IPS DF 4.7 (cell line): ENCODE results near the gene SHQ1.

Experiments used
- DNase-seq: peaks from one replicate; pipeline ENCODE4 v3.0.0-alpha.2; 2013; ENCODE audit warnings: low spot score; ENCODE audit errors: extremely low read depth

The SHQ1 gene

DNA sequence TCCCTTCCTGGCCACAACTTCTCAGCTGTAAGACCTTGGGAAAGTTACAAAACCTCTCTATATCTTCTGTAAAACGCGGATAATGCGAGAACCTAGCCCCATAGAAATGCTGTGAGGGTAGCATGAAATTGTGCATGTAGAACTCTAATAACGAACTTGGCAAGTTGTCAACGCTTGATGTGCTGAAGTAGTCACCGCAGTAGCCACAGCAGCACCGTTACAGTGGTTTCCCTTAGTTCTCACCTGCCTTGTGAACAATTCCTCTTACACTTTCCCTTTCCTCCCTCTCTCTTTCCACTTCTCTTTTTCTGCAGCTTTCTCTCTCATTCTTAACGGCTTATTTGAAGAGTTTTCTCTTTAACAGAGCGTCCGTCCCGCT, 447 bp upstream of the SHQ1 start:
- no peak for DNase-seq

DNA sequence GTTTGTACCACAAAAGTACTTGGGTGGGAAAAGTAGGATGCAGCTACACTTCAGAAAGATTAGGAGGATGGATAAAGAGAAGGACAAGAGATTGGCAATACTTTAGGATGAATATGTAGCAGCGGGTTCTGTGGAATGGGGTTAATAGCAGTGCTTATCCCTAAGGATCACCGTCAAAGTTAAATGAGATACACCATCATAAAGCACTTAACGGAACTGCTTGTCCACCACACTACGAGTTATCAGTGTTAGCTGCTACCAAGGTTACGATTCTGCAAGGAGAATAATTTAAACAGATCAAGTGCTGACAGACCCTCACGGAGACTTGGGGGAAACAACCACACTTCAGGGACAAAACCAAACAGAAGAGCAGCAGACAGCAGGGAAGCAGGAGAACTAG, 963 bp downstream of the SHQ1 start:
- DNase-seq = no peak

DNA sequence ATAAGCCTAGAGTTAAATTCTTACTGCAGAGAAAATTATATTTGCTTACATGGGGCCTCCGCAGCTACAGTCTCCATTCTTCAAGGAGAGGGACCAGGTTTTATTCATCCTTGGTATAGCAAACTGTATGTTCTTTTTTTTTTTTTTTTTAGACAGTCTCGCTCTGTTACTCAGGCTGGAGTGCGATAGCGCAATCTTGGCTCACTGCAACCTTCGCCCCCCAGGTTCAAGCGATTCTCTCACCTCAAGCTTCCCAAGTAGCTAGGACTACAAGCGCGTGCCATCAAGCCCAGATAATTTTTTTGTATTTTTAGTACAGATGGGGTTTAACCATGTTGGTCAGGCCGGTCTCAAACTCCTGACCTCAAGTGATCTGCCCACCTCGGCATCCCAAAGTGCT, 2.1 kb downstream of the SHQ1 start:
- DNase-seq = no peak

DNA sequence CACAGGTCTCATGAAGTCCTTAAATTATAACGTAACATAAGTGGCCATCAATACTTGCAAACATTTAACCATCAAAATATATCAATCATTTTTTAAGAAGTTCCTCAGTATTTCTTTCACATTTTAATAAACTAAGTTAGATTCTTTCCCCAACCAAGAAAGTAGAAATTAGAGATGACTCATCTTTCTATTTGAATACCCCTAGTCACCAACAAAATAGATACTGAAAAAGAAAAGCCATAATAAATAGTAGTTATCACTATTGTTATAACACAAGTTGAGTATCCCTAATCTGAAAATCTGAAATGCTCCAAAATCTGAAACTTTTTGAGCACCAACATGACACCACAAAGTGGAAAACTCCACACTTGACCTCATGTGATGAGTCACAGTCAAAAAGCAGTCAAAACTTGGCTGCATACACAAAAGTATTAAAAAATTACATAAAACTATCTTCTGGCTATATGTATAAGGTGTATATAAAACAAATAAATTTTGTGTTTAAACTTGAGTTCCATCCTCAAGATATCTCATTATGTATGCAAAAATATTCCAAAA, 3.7 kb downstream of the SHQ1 start:
- DNase-seq = no peak

DNA sequence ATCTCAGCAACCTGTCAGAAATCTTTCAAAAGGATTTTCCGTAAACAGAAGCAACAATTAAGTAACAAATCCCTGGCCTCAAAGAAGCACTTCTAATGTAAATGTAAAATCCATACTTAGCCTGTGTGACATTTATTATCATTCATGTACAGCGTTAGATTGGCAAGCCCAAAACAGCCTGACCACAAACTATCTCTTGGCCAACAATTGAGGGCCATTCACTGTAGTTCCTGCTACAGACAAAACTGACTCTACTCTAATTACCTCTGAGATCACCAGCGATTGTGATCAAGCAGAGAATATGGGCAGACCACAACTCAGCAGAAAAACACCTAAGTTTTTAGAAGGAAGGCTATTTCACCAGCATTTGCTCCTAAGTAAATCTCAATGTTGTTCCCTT, 9.2 kb downstream of the SHQ1 start:
- DNase-seq = no peak

DNA sequence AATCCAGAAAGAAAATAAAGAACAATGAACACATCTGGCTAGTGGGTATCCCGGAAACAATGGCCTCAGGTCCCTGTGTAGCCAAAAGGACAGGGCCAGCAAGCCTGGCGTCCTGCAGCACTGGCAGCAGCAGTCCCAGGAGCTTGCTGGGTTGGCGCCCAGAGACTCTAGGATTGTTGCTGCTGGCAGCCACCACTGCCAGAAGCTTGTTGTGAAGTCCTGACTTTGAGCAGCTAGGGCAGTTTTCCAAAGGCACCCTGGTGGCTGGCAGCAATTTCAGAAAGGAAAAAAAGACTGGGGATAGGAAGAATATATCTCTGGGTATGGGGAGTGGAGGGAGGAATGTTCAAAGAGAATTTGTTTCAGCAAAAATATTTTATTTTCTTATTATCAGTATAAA, 11.3 kb downstream of the SHQ1 start:
- no peak for DNase-seq

DNA sequence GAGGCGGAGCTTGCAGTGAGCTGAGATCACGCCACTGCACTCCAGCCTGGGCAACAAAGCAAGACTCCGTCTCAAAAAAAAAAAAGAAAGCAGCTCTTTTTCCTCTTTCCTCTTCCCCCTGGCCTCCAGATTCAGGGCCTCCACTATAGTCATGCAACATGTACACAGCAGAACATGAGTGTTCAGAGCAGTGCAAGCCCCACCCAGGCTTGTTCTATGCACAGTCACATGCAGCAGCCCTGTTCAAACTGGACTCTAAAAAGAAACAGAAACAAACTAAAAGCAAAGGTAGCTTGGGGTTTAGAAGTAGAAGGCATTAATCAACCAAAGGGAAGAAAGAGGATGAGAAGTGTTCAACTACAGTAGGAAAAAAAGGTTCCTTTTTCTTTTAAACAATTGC, 11.8 kb downstream of the SHQ1 start:
- no peak for DNase-seq

DNA sequence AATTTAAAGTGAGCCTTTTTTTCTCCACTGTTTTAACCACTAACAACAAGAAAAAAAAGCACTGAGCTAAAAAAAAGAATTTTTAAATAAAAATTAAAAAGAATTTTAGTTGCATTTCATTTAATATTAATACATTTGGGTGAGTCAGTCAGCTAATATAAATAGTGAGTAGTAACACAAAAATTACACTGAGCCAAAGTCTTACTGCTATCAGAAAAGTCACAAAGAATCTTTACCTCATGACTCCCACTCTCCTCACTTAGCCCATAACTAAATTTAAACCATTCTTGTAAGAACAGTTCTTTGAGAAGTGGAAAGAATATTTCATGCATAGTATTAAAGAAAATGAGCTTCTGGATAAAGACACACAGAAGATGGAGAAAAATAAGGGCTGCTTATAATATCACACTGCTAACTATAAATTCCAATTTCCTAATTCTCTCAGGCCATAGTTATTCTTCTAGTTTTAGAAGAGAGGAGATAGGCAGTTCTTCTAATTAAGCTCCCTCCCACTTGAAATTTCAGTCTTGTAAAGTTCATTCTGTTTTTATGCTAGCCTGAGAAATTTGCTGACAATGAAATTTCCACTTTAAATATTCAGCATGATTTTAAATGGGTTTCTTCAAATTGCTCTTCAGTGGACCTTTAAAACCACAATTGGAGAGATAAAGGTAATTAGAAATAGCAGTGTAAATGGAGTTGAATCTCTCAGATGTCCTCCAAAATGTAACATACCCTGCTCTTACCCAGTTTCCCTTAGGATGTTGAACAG, 17.6 kb downstream of the SHQ1 start:
- no peak for DNase-seq

DNA sequence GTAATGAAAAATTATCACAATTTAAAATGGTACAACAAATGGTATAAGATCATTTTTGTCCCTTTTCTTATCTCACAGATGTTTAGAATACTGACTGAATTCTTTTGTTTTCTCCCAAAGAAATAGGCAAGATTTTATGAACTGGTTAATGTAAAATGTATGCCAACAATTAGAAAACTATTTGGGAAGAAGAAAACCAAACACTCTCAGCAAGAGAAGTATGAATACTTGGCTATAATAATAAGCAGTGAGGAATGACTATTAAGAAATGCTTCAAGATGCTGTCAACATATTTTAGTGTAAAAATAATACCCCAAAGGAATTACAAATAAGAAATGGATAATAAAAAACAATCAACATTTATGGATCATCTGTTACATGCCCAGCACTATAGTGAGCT, 18.5 kb downstream of the SHQ1 start:
- DNase-seq = no peak

DNA sequence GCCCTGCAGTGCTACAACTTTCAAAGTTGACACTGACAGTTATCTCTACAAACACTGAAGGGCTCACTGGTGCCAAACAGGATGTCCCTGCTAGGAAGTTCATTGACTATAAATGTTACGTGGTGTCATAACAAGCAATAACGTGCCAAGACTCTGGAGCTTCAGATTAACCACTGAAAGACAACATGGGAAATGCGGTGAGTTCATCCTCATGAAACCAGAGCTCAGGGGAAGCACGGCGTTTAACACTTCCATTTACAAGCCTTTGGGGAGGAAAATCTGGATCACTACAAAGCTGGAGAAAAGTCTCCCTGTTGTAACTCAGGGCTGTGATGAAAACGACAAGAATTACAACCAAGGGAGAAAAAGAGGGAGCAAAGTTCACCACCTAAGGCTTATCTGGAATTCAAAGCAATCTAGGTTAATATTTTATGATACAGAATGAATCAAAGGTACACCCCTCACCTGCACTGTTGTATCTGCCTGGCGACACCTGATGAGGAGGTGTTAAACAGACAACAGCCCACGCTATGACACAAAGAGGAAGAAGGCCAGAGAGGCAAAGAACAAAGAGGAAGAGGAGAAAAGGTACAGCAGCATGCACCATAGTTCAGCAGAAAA, 27.0 kb downstream of the SHQ1 start:
- no peak for DNase-seq

DNA sequence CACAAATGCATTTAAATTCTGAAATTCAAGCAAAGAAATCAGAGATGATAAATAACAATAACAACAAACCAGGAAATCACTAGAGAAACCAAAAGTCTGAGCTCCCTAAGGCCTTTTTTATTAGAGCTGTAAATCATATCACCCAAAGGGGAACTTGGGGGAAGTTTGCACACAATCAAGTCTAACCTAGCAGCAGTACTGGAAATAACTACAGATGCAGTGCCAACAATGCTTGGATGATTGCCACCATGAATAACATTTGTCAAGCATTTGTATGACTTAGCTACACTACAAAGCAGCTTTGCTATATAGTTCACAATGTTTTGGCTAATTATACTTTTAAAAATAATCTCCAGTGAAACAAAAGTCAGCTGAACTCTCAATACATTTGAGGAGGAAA, 27.8 kb downstream of the SHQ1 start:
- DNase-seq = no peak

DNA sequence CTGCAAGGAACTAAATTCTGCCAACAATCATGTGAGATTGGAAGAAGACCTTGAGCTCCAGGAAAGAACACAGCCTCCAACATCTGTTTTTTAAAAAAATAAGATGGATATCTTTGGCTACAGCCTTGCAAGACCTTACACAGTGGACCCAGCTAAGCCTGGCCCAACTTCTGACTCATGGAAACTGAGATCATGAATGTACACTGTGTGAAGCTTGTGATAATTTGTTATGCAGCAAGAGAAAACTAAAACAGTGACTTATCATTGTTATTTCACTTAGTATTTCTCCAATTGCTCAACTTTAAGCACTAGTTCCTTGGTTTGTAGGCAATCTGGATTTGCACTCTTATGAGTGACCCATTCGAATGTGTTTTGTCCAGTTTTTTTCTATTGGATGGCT, 29.3 kb downstream of the SHQ1 start:
- DNase-seq = no peak

DNA sequence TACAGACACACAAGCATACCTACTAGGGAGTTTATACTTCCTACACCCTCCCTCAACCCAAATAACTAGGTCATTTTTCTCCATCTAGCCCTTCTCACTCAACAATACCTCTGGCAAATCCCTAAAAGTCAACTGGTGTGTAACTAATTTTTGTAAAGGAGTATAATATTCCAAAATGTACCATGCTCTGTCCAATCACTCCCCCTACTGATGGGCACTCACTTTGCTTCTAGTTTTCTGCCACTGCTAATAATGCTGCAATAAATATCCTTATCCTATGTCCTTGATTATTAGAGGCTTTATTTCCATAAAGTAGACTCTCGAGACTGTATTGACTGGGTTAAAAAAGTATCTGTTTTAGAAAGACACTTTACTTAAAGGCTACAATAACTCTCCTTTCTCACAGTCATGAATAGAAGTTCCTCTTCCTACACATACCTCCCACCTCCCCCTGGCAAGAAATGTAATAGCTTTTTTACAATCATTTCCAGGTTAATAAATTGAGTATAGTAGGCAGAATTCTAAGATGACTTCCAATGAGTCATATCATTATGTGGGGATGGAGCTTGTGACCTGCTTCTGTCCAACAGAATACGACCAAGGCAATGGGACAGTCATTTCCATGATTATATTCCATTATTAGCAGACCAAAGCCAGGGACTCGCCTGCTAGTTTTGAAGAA, 30.0 kb downstream of the SHQ1 start:
- no peak for DNase-seq

DNA sequence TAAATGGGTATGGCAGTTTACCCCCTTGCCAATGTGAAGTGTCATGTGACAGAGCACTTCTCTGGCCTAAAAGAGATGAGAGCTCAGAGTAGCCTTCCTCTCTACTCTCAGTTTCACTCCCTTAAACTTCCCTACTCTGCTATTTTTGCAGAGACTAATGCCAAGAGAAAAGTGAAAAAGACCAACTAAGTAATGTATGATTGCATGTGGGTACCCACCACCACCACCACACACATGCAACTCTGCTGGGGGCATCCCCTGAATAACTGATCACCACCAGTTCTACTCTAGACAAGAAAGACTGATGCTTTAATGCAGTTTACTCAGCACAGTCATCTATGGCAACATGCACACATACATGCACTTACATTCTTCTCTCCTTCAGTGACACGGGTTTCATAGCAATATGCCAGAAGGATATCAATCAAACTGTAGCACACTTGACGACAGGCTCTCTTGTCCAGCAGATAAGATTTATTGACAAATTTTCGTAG, 31.3 kb downstream of the SHQ1 start:
- DNase-seq = no peak

DNA sequence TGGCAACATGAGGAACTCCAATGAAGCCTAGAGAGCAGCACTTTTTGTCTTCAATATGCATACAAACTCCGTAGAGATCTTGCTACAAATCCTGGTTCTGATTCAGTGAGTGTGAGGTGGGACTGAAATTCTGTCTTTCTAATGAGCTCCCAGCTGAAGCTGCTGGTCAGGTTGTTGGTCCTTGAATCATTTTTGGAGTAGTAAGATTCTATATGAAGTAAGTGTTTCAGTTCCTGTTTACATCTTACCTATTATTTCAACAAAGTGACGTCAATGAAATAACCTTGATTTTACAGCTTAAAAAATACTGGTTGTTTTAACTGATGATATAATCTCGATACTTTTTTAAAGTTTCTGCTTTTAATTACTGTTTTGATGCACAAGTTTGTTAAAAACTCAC, 33.9 kb downstream of the SHQ1 start:
- DNase-seq = no peak

DNA sequence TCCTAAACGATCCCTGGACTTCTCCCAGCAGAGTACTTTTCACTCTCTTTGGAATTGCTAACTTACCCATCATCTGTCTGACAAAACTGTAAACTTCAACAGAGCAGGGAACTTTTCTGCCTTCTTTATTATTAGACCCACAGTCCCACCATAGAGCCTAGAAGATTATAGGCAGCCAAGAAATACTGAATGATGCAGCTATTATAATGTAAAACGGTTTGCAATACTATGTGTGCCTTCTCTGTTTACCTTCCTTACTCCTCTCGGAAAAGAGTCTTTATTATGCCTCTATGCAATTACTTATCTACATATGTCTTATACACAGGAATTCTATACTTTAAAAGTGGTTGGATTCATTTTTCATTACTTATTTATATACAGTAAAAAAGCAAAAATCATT, 36.0 kb downstream of the SHQ1 start:
- no peak for DNase-seq

DNA sequence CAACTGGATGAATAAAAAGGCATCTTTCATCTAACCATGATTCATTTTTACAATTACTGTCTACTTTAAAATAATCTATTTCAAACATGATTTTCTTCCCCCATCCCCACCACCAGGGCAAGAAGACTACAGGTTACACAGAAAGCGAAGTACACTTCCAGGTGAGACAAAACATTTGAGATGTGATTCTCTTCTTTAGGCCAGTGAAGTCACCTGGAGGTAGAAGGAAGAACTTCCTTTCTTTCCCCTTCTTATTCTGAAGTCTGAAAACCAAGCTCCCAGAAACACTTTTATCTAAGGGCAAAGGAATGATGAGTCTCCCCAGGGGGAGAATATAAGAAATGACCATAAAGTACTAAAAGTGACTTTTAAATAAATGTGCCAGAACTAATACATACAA, 36.7 kb downstream of the SHQ1 start:
- no peak for DNase-seq

DNA sequence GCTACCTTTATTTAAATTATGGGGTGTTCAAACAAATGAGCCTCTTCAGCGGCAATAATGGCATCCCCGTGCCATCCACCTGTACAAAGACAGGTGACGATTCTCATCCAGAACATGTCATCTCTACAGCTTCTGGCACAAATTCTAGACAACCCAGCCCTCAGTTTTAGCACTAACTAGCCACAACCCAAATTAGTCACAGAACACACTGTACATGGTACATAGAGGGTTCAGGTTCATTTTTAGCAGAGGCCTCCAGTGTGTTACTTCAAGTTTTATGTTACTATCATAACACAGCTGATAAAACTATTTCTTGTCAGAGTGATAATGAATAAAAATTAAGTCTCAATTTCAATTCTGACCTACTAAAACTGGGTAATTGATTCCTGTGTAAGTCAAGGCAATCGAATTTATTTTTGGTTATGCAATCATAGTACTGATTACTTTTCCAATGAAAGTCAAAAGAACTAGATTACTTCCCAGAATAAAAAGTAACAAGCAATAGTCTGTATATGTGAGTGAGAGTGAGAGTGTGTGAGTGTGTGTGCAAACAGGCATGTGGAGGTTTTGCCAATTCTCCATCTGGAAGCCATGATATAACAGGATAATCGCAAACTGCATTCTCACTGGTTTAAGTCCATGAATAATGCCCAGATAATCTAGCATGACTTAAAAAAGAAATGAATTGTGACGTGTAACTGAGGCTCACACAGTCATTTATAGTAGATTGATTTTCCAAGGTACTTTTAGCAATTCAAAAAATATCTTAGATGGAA, 37.4 kb downstream of the SHQ1 start:
- DNase-seq = no peak

DNA sequence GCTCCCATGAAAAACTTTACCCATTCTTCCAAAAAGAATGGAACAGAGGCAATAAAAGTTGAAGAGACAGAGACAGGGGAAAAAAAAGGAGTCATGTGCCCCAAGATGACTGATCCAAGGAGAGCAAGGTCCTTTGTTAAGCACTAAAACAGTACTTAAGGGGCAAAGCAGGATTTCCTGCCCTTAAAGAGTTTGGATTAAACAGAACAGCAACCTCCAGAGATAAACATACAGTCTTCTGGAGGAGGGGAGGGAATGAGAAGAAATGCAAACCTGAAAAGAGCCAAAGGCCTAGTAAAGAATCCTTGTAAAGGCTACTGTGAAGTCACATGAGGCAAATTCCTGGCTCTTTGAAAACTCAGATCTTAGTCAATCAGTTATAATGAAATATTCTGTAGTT, 38.2 kb downstream of the SHQ1 start:
- DNase-seq = no peak

DNA sequence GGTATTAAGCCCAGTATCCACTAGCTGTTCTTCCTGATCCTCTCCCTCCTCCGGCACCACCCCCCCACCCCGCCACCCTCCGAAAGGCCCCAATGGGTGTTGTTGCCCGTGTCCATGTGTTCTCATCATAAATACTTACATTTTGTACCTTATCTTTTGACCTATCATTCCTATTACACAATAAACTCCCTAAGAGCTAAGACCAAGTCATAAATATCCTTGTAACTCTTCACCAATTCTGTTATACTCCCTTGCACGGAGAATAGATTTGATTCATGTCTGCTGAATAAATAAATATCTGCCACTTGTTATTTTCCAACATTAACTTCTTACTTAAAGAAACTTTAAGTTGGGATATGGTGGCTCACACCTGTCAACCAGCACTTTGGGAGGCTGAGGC, 43.9 kb downstream of the SHQ1 start:
- no peak for DNase-seq

DNA sequence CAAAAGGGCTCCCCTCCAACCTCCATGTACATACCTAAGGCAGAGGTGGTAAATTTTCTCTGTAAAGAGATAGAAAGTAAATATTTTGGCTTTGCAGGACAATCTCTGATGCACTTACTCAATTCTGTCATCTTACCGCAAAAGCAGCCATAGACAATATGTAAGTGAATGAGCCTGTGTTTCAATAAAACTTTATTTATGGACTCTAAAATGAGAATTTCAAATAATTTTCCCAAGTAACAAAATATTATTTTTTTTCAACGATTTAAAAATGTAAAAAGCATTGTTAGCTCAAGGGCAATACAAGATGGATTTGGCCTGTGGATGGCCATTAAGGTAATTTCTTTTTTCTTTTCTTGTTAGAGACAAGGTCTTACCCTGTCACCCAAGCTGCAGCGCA, 44.7 kb downstream of the SHQ1 start:
- DNase-seq = no peak

DNA sequence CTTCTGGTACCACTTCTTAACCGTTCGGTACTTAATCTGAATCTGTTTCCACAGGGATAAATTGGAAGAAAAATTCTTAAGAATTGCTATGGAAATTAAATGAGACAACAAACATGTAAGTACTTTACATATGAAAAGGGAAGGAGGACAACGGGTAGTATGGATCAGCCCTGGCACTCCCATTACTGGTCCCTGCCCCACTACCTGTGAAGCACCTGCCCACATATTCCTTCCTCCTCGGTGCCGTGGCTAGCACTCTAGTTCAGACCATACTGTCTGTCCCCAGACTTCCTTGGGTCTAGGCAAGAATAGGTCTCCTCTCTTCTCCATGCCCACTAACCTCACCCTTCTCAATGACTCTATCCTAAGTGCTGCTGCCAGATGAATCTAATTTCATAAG, 46.2 kb downstream of the SHQ1 start:
- no peak for DNase-seq
